ENCODE results near the gene LAMA2.

LAMA2 gene

GRCh38 chr6:129369737-129370136, 486.8 kb downstream of the LAMA2 start:
- no peaks in the 10 kb centered on the region for H3K36me3 ChIP-seq (ENCODE audit: insufficient read depth, low read length)
- no peak overlapping the region for H3K9ac ChIP-seq (ENCODE audit: low read depth, low read length)
- no peaks in the 10 kb centered on the region for H3K9me3 ChIP-seq (ENCODE audit: control insufficient read depth, insufficient read depth, low read length)
- no peaks in the 10 kb centered on the region for H3K4me1 ChIP-seq (ENCODE audit: insufficient read depth, low read length)

GRCh38 chr6:129370268-129370916, 487.5 kb downstream of the LAMA2 start:
- Histone ChIP-seq H3K9ac (ENCODE audit: low read depth, low read length) (no peak overlapping the region), H3K9me3 (ENCODE audit: control insufficient read depth, insufficient read depth, low read length) (no peaks in the 10 kb centered on the region), H3K36me3 (ENCODE audit: insufficient read depth, low read length) (no peaks in the 10 kb centered on the region), H3K4me1 (ENCODE audit: insufficient read depth, low read length) (no peaks in the 10 kb centered on the region)

- H3K9me3 ChIP-seq (ENCODE audit: control insufficient read depth, insufficient read depth, low read length) = no peaks in the 10 kb centered on the region
- no peak overlapping the region for H3K9ac ChIP-seq (ENCODE audit: low read depth, low read length)
- no peaks in the 10 kb centered on the region for H3K36me3 ChIP-seq (ENCODE audit: insufficient read depth, low read length)
- 0 out of 2 replicates have a peak, but pooled peaks cover 3% of the 10 kb centered on the region for H3K4me1 ChIP-seq (ENCODE audit: insufficient read depth, low read length)
These were observed 498.9 kb downstream of the LAMA2 start for GRCh38 chr6:129381885-129382284.

GRCh38 chr6:129382916-129383315, 500.0 kb downstream of the LAMA2 start:
- Histone ChIP-seq H3K9ac (ENCODE audit: low read depth, low read length) (no peak overlapping the region), H3K36me3 (ENCODE audit: insufficient read depth, low read length) (no peaks in the 10 kb centered on the region), H3K9me3 (ENCODE audit: control insufficient read depth, insufficient read depth, low read length) (no peaks in the 10 kb centered on the region), H3K4me1 (ENCODE audit: insufficient read depth, low read length) (0 out of 2 replicates have a peak, but pooled peaks cover 3% of the 10 kb centered on the region)

- no peaks in the 10 kb centered on the region for H3K9me3 ChIP-seq (ENCODE audit: control insufficient read depth, insufficient read depth, low read length)
- 0 out of 2 replicates have a peak, but pooled peaks cover 3% of the 10 kb centered on the region for H3K4me1 ChIP-seq (ENCODE audit: insufficient read depth, low read length)
- H3K36me3 ChIP-seq (ENCODE audit: insufficient read depth, low read length) = no peaks in the 10 kb centered on the region; the same call in 1 of the 2 replicates
- H3K9ac ChIP-seq (ENCODE audit: low read depth, low read length) = no peak overlapping the region
These were observed 502.2 kb downstream of the LAMA2 start for GRCh38 chr6:129385117-129385516.

GRCh38 chr6:129390900-129391299, 508.0 kb downstream of the LAMA2 start:
- Histone ChIP-seq H3K4me1 (ENCODE audit: insufficient read depth, low read length) (no peaks in the 10 kb centered on the region), H3K9ac (ENCODE audit: low read depth, low read length) (no peak overlapping the region)

DNA sequence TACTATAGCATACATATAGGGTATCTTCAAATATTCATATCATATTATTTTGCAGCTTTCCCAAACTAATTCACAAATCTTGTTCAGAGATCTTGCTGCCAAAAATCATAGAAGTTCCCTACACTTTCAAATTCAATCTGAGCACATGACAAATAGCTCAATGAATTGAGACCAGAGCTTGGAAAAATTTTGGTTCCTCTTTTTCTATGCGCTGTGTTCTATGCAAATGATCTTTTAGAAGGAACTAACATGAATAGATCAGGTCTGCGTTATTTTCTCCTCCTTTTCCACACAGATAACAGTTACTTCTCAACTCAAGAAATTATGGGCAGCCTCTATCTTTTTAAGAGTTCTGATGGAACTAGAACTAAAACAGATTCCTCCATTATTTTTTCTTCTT, 510.7 kb downstream of the LAMA2 start:
- Histone ChIP-seq H3K4me1 (ENCODE audit: insufficient read depth, low read length) (no peaks in the 10 kb centered on the region), H3K36me3 (ENCODE audit: insufficient read depth, low read length) (no peaks in the 10 kb centered on the region; the same call in 1 of the 2 replicates), H3K9ac (ENCODE audit: low read depth, low read length) (no peak overlapping the region), H3K9me3 (ENCODE audit: control insufficient read depth, insufficient read depth, low read length) (no peaks in the 10 kb centered on the region)

More at GRCh38 chr6:129390900-129391299, 508.0 kb downstream of the LAMA2 start:
- H3K9me3 ChIP-seq (ENCODE audit: control insufficient read depth, insufficient read depth, low read length) = no peaks in the 10 kb centered on the region
- H3K36me3 ChIP-seq (ENCODE audit: insufficient read depth, low read length) = no peaks in the 10 kb centered on the region; the same call in 1 of the 2 replicates

DNA sequence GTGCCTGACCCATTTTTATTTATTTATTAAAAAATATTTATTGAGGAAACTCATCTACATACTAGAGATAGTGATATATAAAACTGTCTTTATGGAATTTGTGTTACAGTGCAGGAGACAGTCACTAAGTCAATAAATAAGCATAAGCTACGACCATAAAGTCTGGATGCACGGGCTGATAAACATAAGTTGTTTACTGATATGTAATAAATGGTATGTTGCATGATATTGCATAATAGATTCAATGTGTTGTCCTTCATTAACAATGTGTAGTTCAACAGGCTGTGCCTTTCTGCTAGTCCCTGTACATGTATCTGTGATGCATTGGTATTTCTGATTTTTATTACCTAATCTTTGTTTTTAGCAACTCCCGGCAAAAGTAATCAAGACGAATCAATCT, 515.8 kb downstream of the LAMA2 start:
- no peaks in the 10 kb centered on the region; the same call in 1 of the 2 replicates for H3K4me1 ChIP-seq (ENCODE audit: insufficient read depth, low read length)
- no peaks in the 10 kb centered on the region for H3K36me3 ChIP-seq (ENCODE audit: insufficient read depth, low read length)
- H3K9me3 ChIP-seq (ENCODE audit: control insufficient read depth, insufficient read depth, low read length) = no peaks in the 10 kb centered on the region
- H3K9ac ChIP-seq (ENCODE audit: low read depth, low read length) = no peak overlapping the region

DNA sequence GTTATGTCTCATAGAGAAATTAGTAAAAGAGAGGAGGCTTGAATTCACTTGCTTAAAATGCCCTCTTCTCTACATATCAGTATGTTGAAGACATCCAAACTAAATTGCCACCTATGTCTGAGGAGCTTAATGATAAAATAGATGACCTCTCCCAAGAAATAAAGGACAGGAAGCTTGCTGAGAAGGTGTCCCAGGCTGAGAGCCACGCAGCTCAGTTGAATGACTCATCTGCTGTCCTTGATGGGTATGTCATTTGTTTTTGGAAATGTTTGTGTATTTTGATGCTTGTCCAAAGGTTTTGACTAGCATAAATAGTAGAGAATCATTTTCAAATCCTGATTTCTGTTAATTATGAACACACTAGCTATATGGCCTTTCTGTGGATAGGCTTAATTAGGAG, 519.3 kb downstream of the LAMA2 start:
- H3K9ac ChIP-seq (ENCODE audit: low read depth, low read length) = no peak overlapping the region
- no peaks in the 10 kb centered on the region for H3K36me3 ChIP-seq (ENCODE audit: insufficient read depth, low read length)
- no peaks in the 10 kb centered on the region; the same call in 1 of the 2 replicates for H3K4me1 ChIP-seq (ENCODE audit: insufficient read depth, low read length)
- no peaks in the 10 kb centered on the region for H3K9me3 ChIP-seq (ENCODE audit: control insufficient read depth, insufficient read depth, low read length)

DNA sequence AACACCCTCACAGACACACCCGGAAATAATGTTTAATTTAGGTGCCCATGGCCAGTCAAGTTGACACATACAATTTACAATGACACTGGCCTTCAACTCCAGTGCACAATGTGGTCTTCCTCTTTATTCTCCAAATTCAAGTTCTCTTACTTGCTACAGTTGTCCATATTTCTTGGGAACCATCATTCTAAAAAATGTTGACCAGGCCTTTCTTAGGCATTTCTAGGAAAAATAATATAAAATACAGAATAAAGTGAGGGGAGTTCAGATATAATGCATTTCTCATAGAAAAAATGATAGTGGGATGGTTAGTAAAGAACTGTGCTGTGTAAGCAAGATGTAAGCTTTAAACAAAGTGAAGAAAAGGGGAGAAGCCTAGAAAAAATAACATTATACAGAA, 528.2 kb downstream of the LAMA2 start:
- Histone ChIP-seq H3K36me3 (ENCODE audit: insufficient read depth, low read length) (no peaks in the 10 kb centered on the region), H3K9ac (ENCODE audit: low read depth, low read length) (no peak overlapping the region), H3K9me3 (ENCODE audit: control insufficient read depth, insufficient read depth, low read length) (no peaks in the 10 kb centered on the region), H3K4me1 (ENCODE audit: insufficient read depth, low read length) (no peaks in the 10 kb centered on the region)

DNA sequence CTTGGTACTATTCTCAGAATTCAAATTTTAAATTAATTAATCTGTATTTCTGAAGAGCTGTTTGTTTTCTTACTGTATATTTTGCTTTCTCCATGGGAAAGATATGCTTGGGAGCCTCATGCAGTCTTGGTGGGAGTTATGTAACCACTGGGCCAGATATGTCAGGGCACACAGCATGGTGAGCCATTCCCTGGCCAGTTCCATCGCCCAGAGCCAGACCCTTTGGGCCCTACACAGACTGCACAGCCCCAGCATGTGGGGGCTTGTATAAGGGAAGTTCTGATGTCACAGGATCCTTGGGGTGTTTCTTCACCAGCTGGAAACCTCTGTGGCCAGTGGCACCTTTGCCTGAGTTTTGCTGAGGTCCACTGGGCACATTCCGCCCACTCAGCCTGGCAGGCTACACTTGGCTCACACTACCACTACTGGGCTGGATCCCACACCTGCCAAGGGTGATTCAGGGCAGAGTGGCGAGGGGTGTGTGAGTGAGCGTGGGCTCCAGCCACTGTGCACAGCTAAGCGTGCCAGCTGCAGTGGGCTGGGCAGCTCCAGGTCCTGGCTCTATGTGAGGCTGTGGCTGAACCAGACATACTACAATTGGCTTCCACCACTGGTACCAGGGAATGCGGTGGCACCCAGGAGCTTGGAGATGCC, 533.5 kb downstream of the LAMA2 start:
- no peak overlapping the region for H3K9ac ChIP-seq (ENCODE audit: low read depth, low read length)
- H3K4me1 ChIP-seq (ENCODE audit: insufficient read depth, low read length) = no peaks in the 10 kb centered on the region
- no peaks in the 10 kb centered on the region for H3K9me3 ChIP-seq (ENCODE audit: control insufficient read depth, insufficient read depth, low read length)

DNA sequence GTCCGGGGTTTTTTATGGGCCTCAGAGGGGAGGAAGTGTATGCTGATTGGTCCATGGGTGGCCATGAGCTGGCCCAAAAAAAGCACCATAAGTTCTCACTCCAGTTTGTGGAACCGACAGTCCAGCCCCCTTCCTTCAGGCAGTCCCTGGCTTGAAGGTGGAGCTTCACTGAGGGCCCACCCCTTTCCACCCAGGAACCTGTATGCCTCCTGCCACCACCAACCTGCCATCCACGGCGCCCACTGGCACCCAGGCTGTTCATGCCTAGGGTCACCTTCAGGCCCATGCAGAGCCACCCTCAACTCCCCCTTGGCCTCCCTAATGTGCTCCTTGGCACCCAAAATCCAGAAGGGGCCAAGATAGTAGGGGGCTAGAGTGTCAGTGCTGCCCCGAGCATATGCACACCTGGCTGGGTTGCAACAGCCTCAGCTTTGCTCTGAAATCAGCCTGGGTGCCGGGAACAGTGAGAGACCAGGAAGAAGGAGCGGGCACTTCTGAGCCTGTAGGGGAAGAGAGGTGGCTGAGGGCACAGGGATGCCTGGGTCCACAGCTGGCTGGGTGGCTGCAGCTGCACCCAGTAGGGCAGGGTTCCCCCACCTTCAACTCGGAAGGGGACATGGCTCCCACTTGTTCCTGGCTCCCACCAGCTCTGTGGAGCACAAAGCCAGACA, 534.6 kb downstream of the LAMA2 start:
- H3K36me3 ChIP-seq (ENCODE audit: insufficient read depth, low read length) = no peaks in the 10 kb centered on the region
- H3K9me3 ChIP-seq (ENCODE audit: control insufficient read depth, insufficient read depth, low read length) = no peaks in the 10 kb centered on the region
- H3K9ac ChIP-seq (ENCODE audit: low read depth, low read length) = no peak overlapping the region
- no peaks in the 10 kb centered on the region for H3K4me1 ChIP-seq (ENCODE audit: insufficient read depth, low read length)

More for the DNA sequence above, 533.5 kb downstream of the LAMA2 start:
- no peaks in the 10 kb centered on the region for H3K36me3 ChIP-seq (ENCODE audit: insufficient read depth, low read length)

GRCh38 chr6:129419324-129419723, 536.4 kb downstream of the LAMA2 start:
- Histone ChIP-seq H3K9me3 (ENCODE audit: control insufficient read depth, insufficient read depth, low read length) (no peaks in the 10 kb centered on the region), H3K36me3 (ENCODE audit: insufficient read depth, low read length) (no peaks in the 10 kb centered on the region), H3K4me1 (ENCODE audit: insufficient read depth, low read length) (no peaks in the 10 kb centered on the region), H3K9ac (ENCODE audit: low read depth, low read length) (no peak overlapping the region)

- no peak overlapping the region for H3K9ac ChIP-seq (ENCODE audit: low read depth, low read length)
- no peaks in the 10 kb centered on the region for H3K9me3 ChIP-seq (ENCODE audit: control insufficient read depth, insufficient read depth, low read length)
- no peaks in the 10 kb centered on the region for H3K36me3 ChIP-seq (ENCODE audit: insufficient read depth, low read length)
- H3K4me1 ChIP-seq (ENCODE audit: insufficient read depth, low read length) = no peaks in the 10 kb centered on the region
These were observed 543.4 kb downstream of the LAMA2 start for GRCh38 chr6:129426343-129426742.

GRCh38 chr6:129429956-129430355, 547.0 kb downstream of the LAMA2 start:
- no peaks in the 10 kb centered on the region for H3K4me1 ChIP-seq (ENCODE audit: insufficient read depth, low read length)

More at GRCh38 chr6:129429956-129430355, 547.0 kb downstream of the LAMA2 start:
- Histone ChIP-seq H3K9me3 (ENCODE audit: control insufficient read depth, insufficient read depth, low read length) (no peaks in the 10 kb centered on the region), H3K36me3 (ENCODE audit: insufficient read depth, low read length) (no peaks in the 10 kb centered on the region), H3K9ac (ENCODE audit: low read depth, low read length) (no peak overlapping the region)

Measured in ES-I3 (cell line).